PC-9 (cell line): ENCODE results near the gene C4BPB. TPM values are rescaled to one million over a fixed set of nuclear protein-coding genes. Genes with fewer than 3 reads are reported as not detected.

ENCODE experiments used
- BruUV-seq: library from RNA; stranded (reverse); fragments of 400-500 nt; replicated peaks from 2 replicates; lab custom pipeline; 2021; lab: Mats Ljungman, UMichigan
- CTCF ChIA-PET: fragments of 300-600 bp; sonication (Branson Sonifier 250); formaldehyde crosslinking; loops from one replicate; lab custom pipeline; 2022; ENCODE audit warnings: antibody characterized with exemption; lab: Charles Lee
- POLR2A ChIA-PET: fragments of 300-600 bp; sonication (Branson Sonifier 250); formaldehyde crosslinking; loops from one replicate; lab custom pipeline; 2022; ENCODE audit warnings: antibody characterized with exemption; ENCODE audit not compliant: unreplicated experiment; lab: Charles Lee
- DNase-seq, 2 experiments: peaks; one replicate each; pipeline versions ENCODE4 v3.0.0 to v3.0.0-alpha.2; 2015 to 2022; ENCODE audit warnings: mixed read lengths in 1 of 2
- H2AFZ ChIP-seq: fragments of 200-600 bp; sonication (generic); 2 replicates; pipeline ENCODE4 v1.8.1; 2017; ENCODE audit warnings: antibody characterized with exemption
- H3F3A ChIP-seq: fragments of 200-600 bp; sonication (generic); 2 replicates; pipeline ENCODE4 v1.8.1; 2017; ENCODE audit warnings: antibody characterized with exemption, mild to moderate bottlenecking, low read depth; ENCODE audit not compliant: insufficient read depth
- H3K27ac ChIP-seq: fragments of 200-600 bp; sonication (generic); 2 replicates; pipeline ENCODE4 v1.6.1; 2016; ENCODE audit warnings: mixed run types
- H3K27me3 ChIP-seq: fragments of 200-600 bp; sonication (generic); 2 replicates; pipeline ENCODE4 v1.6.1; 2016; ENCODE audit warnings: low read depth, mixed run types; ENCODE audit not compliant: insufficient read depth
- H3K36me3 ChIP-seq: fragments of 200-600 bp; sonication (generic); 2 replicates; pipeline ENCODE4 v1.6.1; 2016; ENCODE audit warnings: low read depth, mixed run types
- H3K4me1 ChIP-seq: fragments of 200-600 bp; sonication (generic); replicated peaks from 2 replicates; pipeline ENCODE4 v1.6.1; 2016; ENCODE audit warnings: mixed run types; ENCODE audit not compliant: insufficient read depth
- H3K4me2 ChIP-seq: fragments of 200-600 bp; sonication (generic); 2 replicates; pipeline ENCODE4 v1.6.1; 2017; ENCODE audit warnings: mixed run types
- H3K4me3 ChIP-seq: fragments of 200-600 bp; sonication (generic); 2 replicates; pipeline ENCODE4 v1.6.1; 2016; ENCODE audit warnings: mixed run types
- H3K79me2 ChIP-seq: fragments of 200-600 bp; sonication (generic); 2 replicates; pipeline ENCODE4 v1.6.1; 2017; ENCODE audit warnings: low read depth, mixed run types
- H3K9me2 ChIP-seq: fragments of 200-600 bp; sonication (generic); 2 replicates; pipeline ENCODE4 v1.8.1; 2017; ENCODE audit warnings: mild to moderate bottlenecking; ENCODE audit not compliant: insufficient read depth
- H3K9me3 ChIP-seq: fragments of 200-600 bp; sonication (generic); 2 replicates; pipeline ENCODE4 v1.8.1; 2016; ENCODE audit warnings: low read depth; ENCODE audit not compliant: insufficient read depth
- H4K20me1 ChIP-seq: fragments of 200-600 bp; sonication (generic); 2 replicates; pipeline ENCODE4 v1.8.1; 2017; ENCODE audit not compliant: insufficient read depth
- EZH2 ChIP-seq: fragments of 200-600 bp; sonication (generic); IDR thresholded peaks from 2 replicates; pipeline ENCODE4 v1.8.0; 2017; ENCODE audit warnings: antibody characterized with exemption, low read depth
- intact Hi-C: fragments of 100-400 bp; cut with micrococcal nuclease; formaldehyde crosslinking; loops from one replicate; pipeline ENCODE4 v1.10.0; 2022; ENCODE audit not compliant: unreplicated experiment
- total RNA-seq: library from RNA; stranded (reverse); gene quantifications from 2 replicates; pipeline ENCODE4 v1.2.3, GENCODE V29; 2021
- TF ChIP-seq, protein P1 (sequence below): fragments of 200-600 bp; sonication (generic); conservative IDR thresholded peaks from 2 replicates; pipeline ENCODE4 v1.6.1; 2017; ENCODE audit warnings: mixed run types, antibody characterized with exemption, mild to moderate bottlenecking, moderate library complexity

C4BPB gene
- total RNA-seq, 1 experiment from 2014 or later: 4.2 TPM

DNA sequence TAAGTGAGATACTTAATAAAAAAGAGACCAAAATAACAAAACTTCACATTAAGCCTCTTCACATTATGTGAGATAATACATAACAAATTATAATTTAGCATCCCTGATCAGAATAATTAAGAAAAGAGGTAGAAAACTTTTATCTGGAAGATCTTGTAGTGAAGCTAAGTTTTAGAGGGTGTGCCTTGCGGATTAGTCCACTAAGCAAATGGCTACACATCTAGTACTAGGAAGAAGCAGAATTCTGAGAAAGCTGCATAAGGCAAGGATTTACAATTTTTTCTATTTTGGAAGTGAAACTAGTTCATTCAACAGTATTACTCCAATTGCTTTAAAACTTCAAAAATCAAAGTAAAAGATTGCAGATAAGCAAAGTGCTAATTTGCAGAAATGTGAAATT, 41.2 kb upstream of the C4BPB start:
- CTCF ChIA-PET: interaction anchor here (1.2 kb wide), 1 partner anchor 14 kb away, joined by 6 read pairs; the partner anchor contains the start of gene C1orf116
- Histone ChIP-seq H3K79me2 (peaks cover 77% of the 10 kb centered on the region), H3K36me3 (peaks cover 59% of the 10 kb centered on the region), H3K4me3 (peak overlapping the region; percentile 30; the same call in 1 of the 2 replicates), H3F3A (peaks cover 21% of the 10 kb centered on the region), H3K9me2 (no peaks in the 10 kb centered on the region), H3K4me1 (peaks cover 58% of the 10 kb centered on the region), H4K20me1 (0 out of 2 replicates have a peak, but pooled peaks cover 9% of the 10 kb centered on the region), H3K9me3 (no peaks in the 10 kb centered on the region), H3K27me3 (no peaks in the 10 kb centered on the region), H2AFZ (no peak overlapping the region), H3K27ac (no peak overlapping the region), H3K4me2 (peak overlapping the region; percentile 86)
- POLR2A ChIA-PET: interaction anchor here (1.3 kb wide), 1 partner anchor 15 kb away, joined by 3 read pairs; the partner anchor contains the start of gene C1orf116
- TF ChIP-seq EZH2: no peak
- TF ChIP-seq, protein P1, sequence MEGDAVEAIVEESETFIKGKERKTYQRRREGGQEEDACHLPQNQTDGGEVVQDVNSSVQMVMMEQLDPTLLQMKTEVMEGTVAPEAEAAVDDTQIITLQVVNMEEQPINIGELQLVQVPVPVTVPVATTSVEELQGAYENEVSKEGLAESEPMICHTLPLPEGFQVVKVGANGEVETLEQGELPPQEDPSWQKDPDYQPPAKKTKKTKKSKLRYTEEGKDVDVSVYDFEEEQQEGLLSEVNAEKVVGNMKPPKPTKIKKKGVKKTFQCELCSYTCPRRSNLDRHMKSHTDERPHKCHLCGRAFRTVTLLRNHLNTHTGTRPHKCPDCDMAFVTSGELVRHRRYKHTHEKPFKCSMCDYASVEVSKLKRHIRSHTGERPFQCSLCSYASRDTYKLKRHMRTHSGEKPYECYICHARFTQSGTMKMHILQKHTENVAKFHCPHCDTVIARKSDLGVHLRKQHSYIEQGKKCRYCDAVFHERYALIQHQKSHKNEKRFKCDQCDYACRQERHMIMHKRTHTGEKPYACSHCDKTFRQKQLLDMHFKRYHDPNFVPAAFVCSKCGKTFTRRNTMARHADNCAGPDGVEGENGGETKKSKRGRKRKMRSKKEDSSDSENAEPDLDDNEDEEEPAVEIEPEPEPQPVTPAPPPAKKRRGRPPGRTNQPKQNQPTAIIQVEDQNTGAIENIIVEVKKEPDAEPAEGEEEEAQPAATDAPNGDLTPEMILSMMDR: no peak
- DNase-seq: no peak
- intact Hi-C loops: no loop called here
- no TSS peak for BruUV-seq

DNA sequence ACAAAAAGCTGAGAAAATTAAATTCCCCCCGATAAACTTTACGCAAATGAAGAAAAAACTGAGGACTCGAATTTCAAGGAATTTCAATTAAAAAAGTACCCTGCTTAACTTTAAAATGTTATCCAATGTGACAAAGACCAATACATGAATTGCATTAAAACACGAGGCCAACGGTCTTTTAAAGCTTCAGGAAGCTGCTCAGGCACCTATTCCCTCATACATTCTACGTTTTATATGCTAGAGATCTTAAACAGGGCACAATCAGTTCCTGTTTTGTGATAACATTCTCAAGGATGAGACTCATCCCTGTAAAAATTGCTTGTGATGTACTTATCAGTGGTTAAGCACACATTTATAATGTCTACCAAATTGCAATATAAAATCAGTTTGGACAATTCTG, 40.6 kb upstream of the C4BPB start:
- BruUV-seq: no TSS peak
- Histone ChIP-seq H3K27ac (no peak overlapping the region), H2AFZ (no peak overlapping the region), H3K9me3 (no peaks in the 10 kb centered on the region), H3K9me2 (no peaks in the 10 kb centered on the region), H3K4me1 (peaks cover 58% of the 10 kb centered on the region), H3F3A (peaks cover 23% of the 10 kb centered on the region), H3K4me3 (peak overlapping the region; percentile 30; the same call in 1 of the 2 replicates), H3K27me3 (no peaks in the 10 kb centered on the region), H3K36me3 (peaks cover 58% of the 10 kb centered on the region), H3K79me2 (peaks cover 77% of the 10 kb centered on the region), H3K4me2 (peak overlapping the region; percentile 86), H4K20me1 (0 out of 2 replicates have a peak, but pooled peaks cover 9% of the 10 kb centered on the region)
- no peak for TF ChIP-seq EZH2
- TF ChIP-seq, protein P1: no peak
- ChIA-PET POLR2A (interaction anchor here (1.3 kb wide), 1 partner anchor 15 kb away, joined by 3 read pairs; the partner anchor contains the start of gene C1orf116), CTCF (no interaction called here)
- no peak for DNase-seq
- intact Hi-C loops: no loop called here

DNA sequence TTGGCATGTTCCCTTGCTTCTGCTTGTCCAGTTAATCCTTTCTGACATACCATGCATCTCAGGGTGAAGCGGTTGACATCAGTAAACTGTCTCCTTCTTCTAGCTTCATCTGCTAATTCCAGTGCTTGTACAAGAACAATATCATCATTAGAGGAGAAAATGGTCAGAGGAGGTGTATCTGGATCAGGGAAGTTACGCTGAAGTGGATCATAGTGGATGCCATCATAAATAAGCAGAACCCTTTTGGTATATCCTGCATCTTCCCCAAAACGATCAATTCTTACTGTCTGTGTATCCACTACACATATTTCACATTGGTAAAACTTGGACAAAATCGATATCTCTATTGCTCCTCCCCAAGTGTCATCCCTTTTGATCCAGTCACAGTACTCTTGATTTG, 39.6 kb upstream of the C4BPB start:
- intact Hi-C loops: no loop called here
- DNase-seq: no peak
- Histone ChIP-seq H4K20me1 (0 out of 2 replicates have a peak, but pooled peaks cover 9% of the 10 kb centered on the region), H3K79me2 (peaks cover 76% of the 10 kb centered on the region), H3K36me3 (peaks cover 49% of the 10 kb centered on the region), H3K4me2 (peak overlapping the region; percentile 86), H2AFZ (no peak overlapping the region), H3K27me3 (no peaks in the 10 kb centered on the region), H3K27ac (no peak overlapping the region), H3K9me2 (no peaks in the 10 kb centered on the region), H3K4me1 (peaks cover 58% of the 10 kb centered on the region), H3K9me3 (no peaks in the 10 kb centered on the region), H3K4me3 (peak overlapping the region; percentile 93), H3F3A (peaks cover 31% of the 10 kb centered on the region)
- no TSS peak for BruUV-seq
- ChIA-PET CTCF (interaction anchor here (0.8 kb wide), 1 partner anchor 16 kb away, joined by 3 read pairs; the partner anchor contains the start of gene C1orf116), POLR2A (interaction anchor here (0.6 to 3.1 kb wide), 3 partner anchors 17 to 379 kb away, joined by 6 to 14 read pairs (median 7); partner anchors contain the start of gene C1orf116)
- TF ChIP-seq EZH2: no peak
